Liver (tissue), 3 donors: ENCODE measurements around the gene RECK.

Source experiments
- EGR1 ChIP-seq, 2 donors: IDR thresholded peaks; 2 replicates each; pipeline ENCODE4 v1.6.1; 2016 to 2018; ENCODE audit warnings: antibody characterized with exemption in 2 of 2, low read depth in 2 of 2
- GABPA ChIP-seq, 2 donors: IDR thresholded peaks in 1 of 2; conservative IDR thresholded peaks in 1 of 2; 2 replicates each; pipeline ENCODE4 v1.6.1; 2016; ENCODE audit warnings: antibody characterized with exemption in 2 of 2, mild to moderate bottlenecking in 1 of 2, moderate library complexity in 1 of 2
- NR2F2 ChIP-seq: IDR thresholded peaks from 2 replicates; pipeline ENCODE4 v1.6.1; 2016; ENCODE audit warnings: antibody characterized with exemption
- RAD21 ChIP-seq, 2 donors: IDR thresholded peaks; 2 replicates each; pipeline ENCODE4 v1.6.1; 2016; ENCODE audit warnings: antibody characterized with exemption in 2 of 2, mild to moderate bottlenecking in 2 of 2
- SP1 ChIP-seq: IDR thresholded peaks from 2 replicates; pipeline ENCODE4 v1.6.1; 2018; ENCODE audit warnings: antibody characterized with exemption, mild to moderate bottlenecking
- TAF1 ChIP-seq: conservative IDR thresholded peaks from 2 replicates; pipeline ENCODE4 v1.6.1; 2016; ENCODE audit warnings: antibody characterized with exemption, mild to moderate bottlenecking
- YY1 ChIP-seq: IDR thresholded peaks from 2 replicates; pipeline ENCODE4 v1.6.1; 2016; ENCODE audit warnings: antibody characterized with exemption, mild to moderate bottlenecking
- ZBTB33 ChIP-seq: IDR thresholded peaks from 2 replicates; pipeline ENCODE4 v1.6.1; 2016; ENCODE audit warnings: antibody characterized with exemption
- TF ChIP-seq, protein P1 (sequence below): fragments of 150-350 bp; IDR thresholded peaks from 2 replicates; pipeline ENCODE4 v1.5.1; 2017; ENCODE audit warnings: improper control_type of control experiment, low read depth, low read length; ENCODE audit not compliant: missing input control
- TF ChIP-seq, protein P2 (sequence below): IDR thresholded peaks from 2 replicates; pipeline ENCODE4 v1.6.1; 2016; ENCODE audit warnings: antibody characterized with exemption, mild to moderate bottlenecking
- donor health status: healthy.
- donor health status: healthy.

GRCh38 chr9:36169166-36169565 lies 132.5 kb downstream of the RECK start, which contains the start of gene CCIN:
- TF ChIP-seq RAD21 (IDR thresholded peaks at IDR 0.05): no peak
- TF ChIP-seq, protein P1, sequence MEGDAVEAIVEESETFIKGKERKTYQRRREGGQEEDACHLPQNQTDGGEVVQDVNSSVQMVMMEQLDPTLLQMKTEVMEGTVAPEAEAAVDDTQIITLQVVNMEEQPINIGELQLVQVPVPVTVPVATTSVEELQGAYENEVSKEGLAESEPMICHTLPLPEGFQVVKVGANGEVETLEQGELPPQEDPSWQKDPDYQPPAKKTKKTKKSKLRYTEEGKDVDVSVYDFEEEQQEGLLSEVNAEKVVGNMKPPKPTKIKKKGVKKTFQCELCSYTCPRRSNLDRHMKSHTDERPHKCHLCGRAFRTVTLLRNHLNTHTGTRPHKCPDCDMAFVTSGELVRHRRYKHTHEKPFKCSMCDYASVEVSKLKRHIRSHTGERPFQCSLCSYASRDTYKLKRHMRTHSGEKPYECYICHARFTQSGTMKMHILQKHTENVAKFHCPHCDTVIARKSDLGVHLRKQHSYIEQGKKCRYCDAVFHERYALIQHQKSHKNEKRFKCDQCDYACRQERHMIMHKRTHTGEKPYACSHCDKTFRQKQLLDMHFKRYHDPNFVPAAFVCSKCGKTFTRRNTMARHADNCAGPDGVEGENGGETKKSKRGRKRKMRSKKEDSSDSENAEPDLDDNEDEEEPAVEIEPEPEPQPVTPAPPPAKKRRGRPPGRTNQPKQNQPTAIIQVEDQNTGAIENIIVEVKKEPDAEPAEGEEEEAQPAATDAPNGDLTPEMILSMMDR: no peak
- TF ChIP-seq ZBTB33: no peak
- TF ChIP-seq YY1: no peak
- TF ChIP-seq, protein P2, sequence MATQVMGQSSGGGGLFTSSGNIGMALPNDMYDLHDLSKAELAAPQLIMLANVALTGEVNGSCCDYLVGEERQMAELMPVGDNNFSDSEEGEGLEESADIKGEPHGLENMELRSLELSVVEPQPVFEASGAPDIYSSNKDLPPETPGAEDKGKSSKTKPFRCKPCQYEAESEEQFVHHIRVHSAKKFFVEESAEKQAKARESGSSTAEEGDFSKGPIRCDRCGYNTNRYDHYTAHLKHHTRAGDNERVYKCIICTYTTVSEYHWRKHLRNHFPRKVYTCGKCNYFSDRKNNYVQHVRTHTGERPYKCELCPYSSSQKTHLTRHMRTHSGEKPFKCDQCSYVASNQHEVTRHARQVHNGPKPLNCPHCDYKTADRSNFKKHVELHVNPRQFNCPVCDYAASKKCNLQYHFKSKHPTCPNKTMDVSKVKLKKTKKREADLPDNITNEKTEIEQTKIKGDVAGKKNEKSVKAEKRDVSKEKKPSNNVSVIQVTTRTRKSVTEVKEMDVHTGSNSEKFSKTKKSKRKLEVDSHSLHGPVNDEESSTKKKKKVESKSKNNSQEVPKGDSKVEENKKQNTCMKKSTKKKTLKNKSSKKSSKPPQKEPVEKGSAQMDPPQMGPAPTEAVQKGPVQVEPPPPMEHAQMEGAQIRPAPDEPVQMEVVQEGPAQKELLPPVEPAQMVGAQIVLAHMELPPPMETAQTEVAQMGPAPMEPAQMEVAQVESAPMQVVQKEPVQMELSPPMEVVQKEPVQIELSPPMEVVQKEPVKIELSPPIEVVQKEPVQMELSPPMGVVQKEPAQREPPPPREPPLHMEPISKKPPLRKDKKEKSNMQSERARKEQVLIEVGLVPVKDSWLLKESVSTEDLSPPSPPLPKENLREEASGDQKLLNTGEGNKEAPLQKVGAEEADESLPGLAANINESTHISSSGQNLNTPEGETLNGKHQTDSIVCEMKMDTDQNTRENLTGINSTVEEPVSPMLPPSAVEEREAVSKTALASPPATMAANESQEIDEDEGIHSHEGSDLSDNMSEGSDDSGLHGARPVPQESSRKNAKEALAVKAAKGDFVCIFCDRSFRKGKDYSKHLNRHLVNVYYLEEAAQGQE: no peak
- TF ChIP-seq SP1: no peak
- no peak for TF ChIP-seq GABPA (IDR thresholded peaks at IDR 0.05 in 1 of 2, conservative IDR thresholded peaks at IDR 0.05 in 1 of 2)
- no peak for TF ChIP-seq TAF1
- no peak for TF ChIP-seq EGR1 (IDR thresholded peaks at IDR 0.05; ENCODE audit: low read depth in 2 of 2)
- no peak for TF ChIP-seq NR2F2
